Nephron (organoid): ENCODE measurements around the gene STARD7.

Experiments
- H3K27ac Mint-ChIP-seq, 3 experiments: 2 replicates each; pipeline ENCODE4 v1.8.0; 2020; ENCODE audit warnings: mixed read lengths in 3 of 3, mild to moderate bottlenecking in 2 of 3, moderate library complexity in 1 of 3
- H3K27me3 Mint-ChIP-seq: 2 replicates; pipeline ENCODE4 v1.8.0; 2021; ENCODE audit warnings: low read depth, mild to moderate bottlenecking, moderate library complexity, mixed read lengths
- H3K36me3 Mint-ChIP-seq: 2 replicates; pipeline ENCODE4 v1.8.0; 2020; ENCODE audit warnings: low read depth, mixed read lengths
- H3K4me1 Mint-ChIP-seq: 2 replicates; pipeline ENCODE4 v1.8.0; 2020; ENCODE audit warnings: mixed read lengths
- H3K4me3 Mint-ChIP-seq, 3 experiments: 2 replicates each; pipeline ENCODE4 v1.8.0; 2020; ENCODE audit warnings: mild to moderate bottlenecking in 3 of 3, mixed read lengths in 3 of 3, moderate library complexity in 2 of 3
- H3K9me3 Mint-ChIP-seq: 2 replicates; pipeline ENCODE4 v1.8.0; 2020; ENCODE audit warnings: mixed read lengths
- CTCF ChIP-seq, 3 experiments: fragments of 200-600 bp; sonication (generic); IDR thresholded peaks; one replicate each; pipeline ENCODE4 v1.5.0; 2021; ENCODE audit warnings: antibody characterized with exemption in 3 of 3; ENCODE audit not compliant: unreplicated experiment in 3 of 3

Gene STARD7

DNA sequence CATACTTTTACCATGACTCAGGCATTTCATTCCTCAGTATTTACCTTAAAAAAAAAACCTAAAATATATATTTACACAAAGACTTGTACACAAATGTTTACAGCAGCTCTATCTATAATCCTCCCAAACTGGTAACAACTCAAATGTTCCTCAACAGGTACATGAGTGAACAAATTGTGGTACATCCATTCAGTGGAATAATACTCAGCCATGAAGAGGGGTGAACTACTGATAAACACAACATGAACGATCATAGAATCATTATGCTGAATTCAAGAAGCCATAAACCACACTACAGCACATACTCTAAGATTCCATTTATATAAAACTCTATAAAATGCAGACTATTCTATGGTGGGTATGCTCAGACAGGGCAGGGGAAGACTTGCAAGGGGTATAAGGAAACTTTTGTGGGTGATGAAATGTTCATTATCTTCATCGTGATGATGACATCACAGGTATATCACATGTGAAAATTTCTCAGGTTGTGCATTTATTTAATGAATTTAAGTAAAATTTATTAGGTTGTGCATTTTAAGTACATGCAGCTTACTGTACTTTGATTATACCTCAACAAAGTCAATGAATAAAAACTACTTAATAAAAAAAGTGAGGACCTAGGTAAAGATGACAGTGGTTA, 38.6 kb downstream of the STARD7 start:
- Mint-ChIP-seq H3K27ac (no peak overlapping the region), H3K4me1 (peaks cover 6% of the 10 kb centered on the region), H3K9me3 (peaks cover 3% of the 10 kb centered on the region), H3K4me3 (no peak overlapping the region), H3K27me3 (peaks cover 3% of the 10 kb centered on the region), H3K36me3 (no peaks in the 10 kb centered on the region)
- no peak for TF ChIP-seq CTCF (IDR thresholded peaks at IDR 0.05; ENCODE audit: unreplicated experiment in 3 of 3)

GRCh38 chr2:96167407-96168013, 41.1 kb downstream of the STARD7 start:
- H3K36me3 Mint-ChIP-seq = no peaks in the 10 kb centered on the region
- peaks cover 26% of the 10 kb centered on the region for H3K4me1 Mint-ChIP-seq
- peaks cover 3% of the 10 kb centered on the region for H3K9me3 Mint-ChIP-seq
- TF ChIP-seq CTCF (IDR thresholded peaks at IDR 0.05; ENCODE audit: unreplicated experiment in 3 of 3) = no peak
- peaks cover 6% of the 10 kb centered on the region for H3K27me3 Mint-ChIP-seq
- H3K4me3 Mint-ChIP-seq = no peak overlapping the region
- peak overlapping the region in 1 of 3 experiments; percentile 29 for H3K27ac Mint-ChIP-seq

DNA sequence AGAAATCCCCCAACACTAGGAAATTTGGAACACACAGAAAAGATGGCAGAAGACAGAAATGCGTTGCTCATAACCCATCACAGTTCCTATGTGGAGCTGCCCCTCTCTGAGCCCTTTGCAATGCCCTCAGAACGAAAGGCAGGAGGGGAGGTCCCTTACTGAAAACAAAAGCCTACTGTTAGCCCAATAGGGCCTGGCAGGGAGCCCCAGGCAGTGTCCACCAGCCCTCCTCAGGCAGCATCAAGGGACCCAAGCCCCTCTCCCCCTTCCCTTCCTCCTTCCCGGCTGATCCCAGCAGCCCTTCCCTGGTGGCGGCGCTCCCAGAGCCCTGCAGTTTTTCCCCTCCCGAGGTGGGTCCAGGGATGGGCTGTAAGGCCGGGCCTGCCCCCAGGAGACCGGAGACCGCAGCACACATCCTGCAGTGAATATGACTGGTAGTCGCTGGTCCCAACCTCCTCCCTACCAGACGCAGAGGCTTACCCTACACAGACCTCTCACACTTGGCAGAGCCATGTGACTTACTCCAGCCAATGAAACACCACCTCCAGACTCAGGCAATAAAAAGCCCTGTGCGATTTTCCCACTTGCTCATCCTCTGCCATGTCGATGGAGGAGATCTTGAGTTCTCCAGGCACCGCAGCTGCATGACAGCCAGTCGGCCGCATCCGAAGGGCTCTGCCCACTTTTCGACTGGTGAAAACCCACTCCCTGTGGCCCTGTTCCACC, 44.0 kb downstream of the STARD7 start:
- no peak for TF ChIP-seq CTCF (IDR thresholded peaks at IDR 0.05; ENCODE audit: unreplicated experiment in 3 of 3)
- H3K27me3 Mint-ChIP-seq = peaks cover 4% of the 10 kb centered on the region
- peak overlapping the region in 2 of 3 experiments; percentile 13 to 40 for H3K4me3 Mint-ChIP-seq
- peak overlapping the region; percentile 86 to 92 (median 89) for H3K27ac Mint-ChIP-seq
- H3K9me3 Mint-ChIP-seq = peaks cover 7% of the 10 kb centered on the region
- H3K36me3 Mint-ChIP-seq = no peaks in the 10 kb centered on the region
- H3K4me1 Mint-ChIP-seq = peaks cover 35% of the 10 kb centered on the region

GRCh38 chr2:96163768-96164429, 44.7 kb downstream of the STARD7 start:
- peaks cover 5% of the 10 kb centered on the region for H3K9me3 Mint-ChIP-seq
- H3K36me3 Mint-ChIP-seq = no peaks in the 10 kb centered on the region
- peak overlapping the region; percentile 13 to 51 (median 40) for H3K4me3 Mint-ChIP-seq
- H3K4me1 Mint-ChIP-seq = peaks cover 42% of the 10 kb centered on the region
- no peak for TF ChIP-seq CTCF (IDR thresholded peaks at IDR 0.05; ENCODE audit: unreplicated experiment in 3 of 3)
- peaks cover 7% of the 10 kb centered on the region for H3K27me3 Mint-ChIP-seq
- peak overlapping the region; percentile 86 to 92 (median 89) for H3K27ac Mint-ChIP-seq

- no peak for TF ChIP-seq CTCF (IDR thresholded peaks at IDR 0.05; ENCODE audit: unreplicated experiment in 3 of 3)
- H3K27ac Mint-ChIP-seq = peak overlapping the region; percentile 86 to 92 (median 89)
- peaks cover 7% of the 10 kb centered on the region for H3K27me3 Mint-ChIP-seq
- peaks cover 5% of the 10 kb centered on the region for H3K9me3 Mint-ChIP-seq
- no peak overlapping the region for H3K4me3 Mint-ChIP-seq
- H3K4me1 Mint-ChIP-seq = peaks cover 43% of the 10 kb centered on the region
- H3K36me3 Mint-ChIP-seq = no peaks in the 10 kb centered on the region
Observed at GRCh38 chr2:96163415-96163767, 45.2 kb downstream of the STARD7 start.
